Measurements from ENCODE around the gene PIK3C2G.

Gene PIK3C2G

DNA sequence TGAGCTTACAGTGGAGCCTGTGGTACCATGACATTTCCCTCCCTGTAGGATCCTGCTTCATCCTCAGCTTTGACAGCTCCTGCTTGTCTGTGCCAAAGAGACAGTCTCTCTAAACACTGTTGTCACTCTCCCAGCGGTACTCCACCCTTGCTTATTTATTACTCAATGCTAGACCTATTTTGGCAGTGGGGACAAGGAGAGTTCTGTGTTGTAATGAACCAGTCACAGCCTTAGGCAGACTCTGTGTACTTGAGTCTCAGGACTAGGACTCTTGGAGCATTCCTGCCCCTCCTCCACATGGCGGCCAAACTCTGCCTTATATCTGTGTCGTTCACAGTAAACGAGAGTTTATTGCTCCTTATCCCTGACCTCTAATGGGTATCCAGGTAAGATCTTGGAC is 70.9 kb downstream of the PIK3C2G start:
- H4K20me1 ChIP-seq (ENCODE audit: insufficient read depth, low read length, poor library complexity, severe bottlenecking) = no peaks in the 10 kb centered on the region
- H3K79me2 ChIP-seq (ENCODE audit: insufficient read depth, low read length) = no peaks in the 10 kb centered on the region
- H3K4me2 ChIP-seq (ENCODE audit: low read depth, low read length, poor library complexity, severe bottlenecking) = no peak overlapping the region
- no peak overlapping the region for H3K4me3 ChIP-seq (ENCODE audit: low read length, poor library complexity, severe bottlenecking)
- H3K4me1 ChIP-seq (ENCODE audit: insufficient read depth, low read length, poor library complexity, severe bottlenecking) = no peaks in the 10 kb centered on the region
- H3F3A ChIP-seq (ENCODE audit: low read depth) = no peaks in the 10 kb centered on the region
- no peak overlapping the region for H3K9ac ChIP-seq (ENCODE audit: low read depth, low read length, poor library complexity, severe bottlenecking)
- H3K27me3 ChIP-seq (ENCODE audit: insufficient read depth, low read length, poor library complexity, severe bottlenecking) = no peaks in the 10 kb centered on the region
- no peaks in the 10 kb centered on the region for H3K9me2 ChIP-seq (replicated peaks; ENCODE audit: low read depth, low read length)
- H3K36me3 ChIP-seq (ENCODE audit: insufficient read depth, low read length) = no peaks in the 10 kb centered on the region
- TF ChIP-seq, protein P1, sequence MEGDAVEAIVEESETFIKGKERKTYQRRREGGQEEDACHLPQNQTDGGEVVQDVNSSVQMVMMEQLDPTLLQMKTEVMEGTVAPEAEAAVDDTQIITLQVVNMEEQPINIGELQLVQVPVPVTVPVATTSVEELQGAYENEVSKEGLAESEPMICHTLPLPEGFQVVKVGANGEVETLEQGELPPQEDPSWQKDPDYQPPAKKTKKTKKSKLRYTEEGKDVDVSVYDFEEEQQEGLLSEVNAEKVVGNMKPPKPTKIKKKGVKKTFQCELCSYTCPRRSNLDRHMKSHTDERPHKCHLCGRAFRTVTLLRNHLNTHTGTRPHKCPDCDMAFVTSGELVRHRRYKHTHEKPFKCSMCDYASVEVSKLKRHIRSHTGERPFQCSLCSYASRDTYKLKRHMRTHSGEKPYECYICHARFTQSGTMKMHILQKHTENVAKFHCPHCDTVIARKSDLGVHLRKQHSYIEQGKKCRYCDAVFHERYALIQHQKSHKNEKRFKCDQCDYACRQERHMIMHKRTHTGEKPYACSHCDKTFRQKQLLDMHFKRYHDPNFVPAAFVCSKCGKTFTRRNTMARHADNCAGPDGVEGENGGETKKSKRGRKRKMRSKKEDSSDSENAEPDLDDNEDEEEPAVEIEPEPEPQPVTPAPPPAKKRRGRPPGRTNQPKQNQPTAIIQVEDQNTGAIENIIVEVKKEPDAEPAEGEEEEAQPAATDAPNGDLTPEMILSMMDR (conservative IDR thresholded peaks at IDR 0.05; ENCODE audit: low read length) = no peak
- TF ChIP-seq EZH2phosphoT487 (IDR thresholded peaks at IDR 0.05; ENCODE audit: borderline replicate concordance) = no peak
- H2AFZ ChIP-seq (ENCODE audit: low read length) = no peak overlapping the region
- no peaks in the 10 kb centered on the region for H3K9me3 ChIP-seq (ENCODE audit: insufficient read depth, low read depth, low read length)

DNA sequence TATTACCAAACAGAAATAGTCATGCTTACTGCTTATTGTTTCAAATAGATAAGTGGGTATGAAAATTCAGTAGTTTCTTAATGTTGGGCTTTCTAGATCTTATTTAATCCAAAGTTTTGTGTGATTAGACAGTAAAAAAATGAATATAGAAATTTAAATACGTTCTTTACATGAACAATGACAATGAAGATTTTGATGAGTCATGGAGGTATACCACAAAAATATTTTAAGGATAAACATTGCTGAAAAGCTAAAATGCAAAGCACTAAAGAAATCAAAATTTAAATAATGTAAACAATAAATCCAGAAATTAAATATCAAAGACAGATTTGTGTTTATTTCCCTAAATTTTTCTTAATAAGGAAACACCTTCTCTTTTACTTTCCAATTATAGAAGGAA is 78.3 kb downstream of the PIK3C2G start:
- H3K4me1 ChIP-seq (ENCODE audit: insufficient read depth, low read length, poor library complexity, severe bottlenecking) = no peaks in the 10 kb centered on the region
- no peak for TF ChIP-seq EZH2phosphoT487 (IDR thresholded peaks at IDR 0.05; ENCODE audit: borderline replicate concordance)
- TF ChIP-seq, protein P1 (conservative IDR thresholded peaks at IDR 0.05; ENCODE audit: low read length) = no peak
- H3F3A ChIP-seq (ENCODE audit: low read depth) = no peaks in the 10 kb centered on the region
- no peak overlapping the region for H3K4me3 ChIP-seq (ENCODE audit: low read length, poor library complexity, severe bottlenecking)
- no peaks in the 10 kb centered on the region for H3K36me3 ChIP-seq (ENCODE audit: insufficient read depth, low read length)
- H4K20me1 ChIP-seq (ENCODE audit: insufficient read depth, low read length, poor library complexity, severe bottlenecking) = no peaks in the 10 kb centered on the region
- H3K9ac ChIP-seq (ENCODE audit: low read depth, low read length, poor library complexity, severe bottlenecking) = no peak overlapping the region
- H3K27me3 ChIP-seq (ENCODE audit: insufficient read depth, low read length, poor library complexity, severe bottlenecking) = no peaks in the 10 kb centered on the region
- H3K9me3 ChIP-seq (ENCODE audit: insufficient read depth, low read depth, low read length) = no peaks in the 10 kb centered on the region
- H3K9me2 ChIP-seq (replicated peaks; ENCODE audit: low read depth, low read length) = no peaks in the 10 kb centered on the region
- H3K4me2 ChIP-seq (ENCODE audit: low read depth, low read length, poor library complexity, severe bottlenecking) = no peak overlapping the region
- H2AFZ ChIP-seq (ENCODE audit: low read length) = no peak overlapping the region
- no peaks in the 10 kb centered on the region for H3K79me2 ChIP-seq (ENCODE audit: insufficient read depth, low read length)

DNA sequence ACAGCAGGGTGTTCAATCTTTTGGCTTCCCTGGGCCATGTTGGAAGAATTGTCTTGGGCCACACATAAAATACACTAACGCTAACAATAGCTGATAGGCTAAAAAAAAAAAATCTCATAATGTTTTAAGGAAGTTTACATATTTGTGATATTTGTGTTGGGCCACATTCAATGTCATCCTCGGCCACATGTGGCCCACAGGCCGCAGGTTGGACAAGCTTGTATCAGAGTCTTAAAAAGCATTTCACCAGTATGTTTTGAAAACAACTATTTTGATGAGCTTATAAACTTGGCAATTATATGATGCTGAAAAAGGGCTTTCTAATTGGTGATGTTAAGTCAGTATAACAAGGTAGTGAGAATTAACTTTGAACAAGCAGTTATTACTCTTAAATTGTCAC is 78.9 kb downstream of the PIK3C2G start:
- H3K79me2 ChIP-seq (ENCODE audit: insufficient read depth, low read length) = no peaks in the 10 kb centered on the region
- no peaks in the 10 kb centered on the region for H3K9me2 ChIP-seq (replicated peaks; ENCODE audit: low read depth, low read length)
- TF ChIP-seq EZH2phosphoT487 (IDR thresholded peaks at IDR 0.05; ENCODE audit: borderline replicate concordance) = no peak
- TF ChIP-seq, protein P1 (conservative IDR thresholded peaks at IDR 0.05; ENCODE audit: low read length) = no peak
- no peaks in the 10 kb centered on the region for H3F3A ChIP-seq (ENCODE audit: low read depth)
- H4K20me1 ChIP-seq (ENCODE audit: insufficient read depth, low read length, poor library complexity, severe bottlenecking) = no peaks in the 10 kb centered on the region
- no peaks in the 10 kb centered on the region for H3K27me3 ChIP-seq (ENCODE audit: insufficient read depth, low read length, poor library complexity, severe bottlenecking)
- no peak overlapping the region for H3K4me2 ChIP-seq (ENCODE audit: low read depth, low read length, poor library complexity, severe bottlenecking)
- no peaks in the 10 kb centered on the region for H3K4me1 ChIP-seq (ENCODE audit: insufficient read depth, low read length, poor library complexity, severe bottlenecking)
- no peaks in the 10 kb centered on the region for H3K9me3 ChIP-seq (ENCODE audit: insufficient read depth, low read depth, low read length)
- H3K9ac ChIP-seq (ENCODE audit: low read depth, low read length, poor library complexity, severe bottlenecking) = no peak overlapping the region
- H3K4me3 ChIP-seq (ENCODE audit: low read length, poor library complexity, severe bottlenecking) = no peak overlapping the region
- no peaks in the 10 kb centered on the region for H3K36me3 ChIP-seq (ENCODE audit: insufficient read depth, low read length)
- H2AFZ ChIP-seq (ENCODE audit: low read length) = no peak overlapping the region

All from Loucy (cell line).